ENCODE results near the gene HSD17B12. TPM values are rescaled to one million over a fixed set of nuclear protein-coding genes. Genes with fewer than 3 reads are reported as not detected.

The HSD17B12 gene
- total and polyA plus RNA-seq, 2 donors (not counting 3 experiments of a cell fraction or from before 2014, with no cell fraction given): 41.5 to 96.5 TPM

DNA sequence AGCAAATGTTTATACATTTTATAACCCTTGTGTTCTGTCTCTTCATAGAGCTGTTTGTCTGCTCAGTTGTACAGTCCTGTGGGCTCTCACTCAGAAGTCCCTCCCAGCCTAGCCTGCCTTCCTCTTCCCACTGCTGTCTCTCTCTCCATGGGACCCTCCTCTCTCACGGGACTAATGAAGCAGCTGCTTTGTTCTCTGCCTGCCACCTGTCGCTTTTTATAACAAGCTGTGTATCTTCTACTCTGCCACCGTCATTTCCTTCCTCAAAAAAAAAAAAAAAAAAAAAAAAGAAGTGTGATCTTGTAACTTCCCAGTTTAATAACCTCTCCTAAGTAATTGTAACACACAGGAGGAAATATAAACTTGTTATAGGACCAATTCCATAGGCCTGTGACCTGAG is 107.9 kb downstream of the HSD17B12 start:
- Histone ChIP-seq H3K9me1 (replicated peaks; ENCODE audit: control insufficient read depth, extremely low read depth, insufficient read depth, low read length) (no peaks in the 10 kb centered on the region), H3K27me3 (ENCODE audit: control insufficient read depth in 2 of 2, insufficient read depth in 2 of 2, low read length in 2 of 2) (no peaks in the 10 kb centered on the region), H3K4me3 (replicated peaks in 1 of 3; ENCODE audit: insufficient read depth in 1 of 3, low read depth in 1 of 3, low read length in 3 of 3) (no peak overlapping the region), H3K9ac (replicated peaks; ENCODE audit: extremely low read depth, insufficient read depth, low read length) (no peak overlapping the region), H3K27ac (ENCODE audit: insufficient read depth, low read depth, low read length) (no peak overlapping the region), H3K79me2 (ENCODE audit: control insufficient read depth, insufficient read depth, low read length) (peaks cover 14% of the 10 kb centered on the region), H3K4me1 (ENCODE audit: control insufficient read depth, extremely low read depth, insufficient read depth, low read length) (peaks cover 3% of the 10 kb centered on the region), H3K9me3 (replicated peaks; ENCODE audit: control insufficient read depth, insufficient read depth, low read length) (no peaks in the 10 kb centered on the region), H3K4me2 (ENCODE audit: insufficient read depth, low read length) (no peak overlapping the region), H4K20me1 (replicated peaks; ENCODE audit: control insufficient read depth, extremely low read depth, insufficient read depth, low read length) (no peaks in the 10 kb centered on the region), H2AFZ (ENCODE audit: low read depth, low read length) (no peak overlapping the region), H3K36me3 (ENCODE audit: control insufficient read depth in 2 of 2, extremely low read depth in 1 of 2, insufficient read depth in 2 of 2, low read length in 2 of 2) (no peaks in the 10 kb centered on the region)
- peak; percentile 23 for DNase-seq (ENCODE audit: low read depth, low spot score)
- dilution Hi-C loops (cut with MboI; ENCODE audit: extremely low pct_ligation_motif_present, low sequenced_read_pairs): no loop called here
- no TSS peak for BruUV-seq (replicated peaks)
- POLR2A ChIA-PET: no interaction called here
- TF ChIP-seq, protein P1, sequence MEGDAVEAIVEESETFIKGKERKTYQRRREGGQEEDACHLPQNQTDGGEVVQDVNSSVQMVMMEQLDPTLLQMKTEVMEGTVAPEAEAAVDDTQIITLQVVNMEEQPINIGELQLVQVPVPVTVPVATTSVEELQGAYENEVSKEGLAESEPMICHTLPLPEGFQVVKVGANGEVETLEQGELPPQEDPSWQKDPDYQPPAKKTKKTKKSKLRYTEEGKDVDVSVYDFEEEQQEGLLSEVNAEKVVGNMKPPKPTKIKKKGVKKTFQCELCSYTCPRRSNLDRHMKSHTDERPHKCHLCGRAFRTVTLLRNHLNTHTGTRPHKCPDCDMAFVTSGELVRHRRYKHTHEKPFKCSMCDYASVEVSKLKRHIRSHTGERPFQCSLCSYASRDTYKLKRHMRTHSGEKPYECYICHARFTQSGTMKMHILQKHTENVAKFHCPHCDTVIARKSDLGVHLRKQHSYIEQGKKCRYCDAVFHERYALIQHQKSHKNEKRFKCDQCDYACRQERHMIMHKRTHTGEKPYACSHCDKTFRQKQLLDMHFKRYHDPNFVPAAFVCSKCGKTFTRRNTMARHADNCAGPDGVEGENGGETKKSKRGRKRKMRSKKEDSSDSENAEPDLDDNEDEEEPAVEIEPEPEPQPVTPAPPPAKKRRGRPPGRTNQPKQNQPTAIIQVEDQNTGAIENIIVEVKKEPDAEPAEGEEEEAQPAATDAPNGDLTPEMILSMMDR (IDR thresholded peaks at IDR 0.05; ENCODE audit: extremely low read depth in 1 of 2, insufficient read depth in 1 of 2, low read depth in 1 of 2, low read length in 2 of 2): no peak
- TF ChIP-seq EZH2 (IDR thresholded peaks at IDR 0.05; ENCODE audit: borderline replicate concordance, low read depth, low read length, severe bottlenecking) (no peak), POLR2A (IDR thresholded peaks at IDR 0.05; ENCODE audit: low read depth, low read length) (no peak), POLR2AphosphoS5 (IDR thresholded peaks at IDR 0.05; ENCODE audit: insufficient read depth, low read depth, low read length) (no peak), GATA2 (IDR thresholded peaks at IDR 0.05; ENCODE audit: insufficient read depth, insufficient read length, low read depth, low read length) (no peak), MYC (IDR thresholded peaks at IDR 0.05; ENCODE audit: low read depth, low read length) (no peak), FOS (IDR thresholded peaks at IDR 0.05; ENCODE audit: borderline replicate concordance, insufficient read depth, low read length) (no peak), JUN (IDR thresholded peaks at IDR 0.05; ENCODE audit: borderline replicate concordance, insufficient read depth, insufficient read length, low read depth) (no peak)
- TF ChIP-seq, protein P2, sequence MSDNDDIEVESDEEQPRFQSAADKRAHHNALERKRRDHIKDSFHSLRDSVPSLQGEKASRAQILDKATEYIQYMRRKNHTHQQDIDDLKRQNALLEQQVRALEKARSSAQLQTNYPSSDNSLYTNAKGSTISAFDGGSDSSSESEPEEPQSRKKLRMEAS (IDR thresholded peaks at IDR 0.05; ENCODE audit: insufficient read depth, insufficient read length): no peak
- intact Hi-C loops (cut with micrococcal nuclease): no loop called here
- CTCF ChIA-PET: interaction anchor here (0.6 to 1.9 kb wide), 6 partner anchors 14 to 278 kb away, joined by 3 to 6 read pairs (median 4); partner anchors contain the start of gene ACCS
- FAIRE-seq: no peak

Measured in endothelial cell of umbilical vein (primary cell).